H1 (cell line): ENCODE results near the gene GPC6. TPM values are rescaled to one million over a fixed set of nuclear protein-coding genes. Genes with fewer than 3 reads are reported as not detected.

Experiments
- CTCF ChIA-PET: fragments of 300-600 bp; sonication (Branson Sonifier 250); formaldehyde crosslinking; loops from one replicate; lab custom pipeline; 2021; ENCODE audit not compliant: partially characterized antibody; lab: Charles Lee
- POLR2A ChIA-PET: fragments of 300-600 bp; sonication (Branson Sonifier 250); formaldehyde crosslinking; loops from one replicate; lab custom pipeline; 2021; ENCODE audit warnings: inconsistent platforms; ENCODE audit not compliant: partially characterized antibody; lab: Charles Lee
- DNase-seq, 2 experiments: peaks; one replicate each; pipeline versions ENCODE4 v3.0.0 to v3.0.0-alpha.2; 2010 to 2022; ENCODE audit warnings: low spot score in 2 of 2, low read depth in 1 of 2, mixed read lengths in 1 of 2
- FAIRE-seq: peaks from 2 replicates; lab custom pipeline; 2011; peaks lifted over from hg19 to GRCh38; lab: Jason Lieb, UNC
- H2AFZ ChIP-seq: 2 replicates; pipeline ENCODE4 v1.8.1; 2012; ENCODE audit warnings: low read length, inconsistent platforms
- H2AK5ac ChIP-seq: 2 replicates; pipeline ENCODE4 v1.6.1; 2013; ENCODE audit warnings: low read depth, low read length
- H2BK120ac ChIP-seq: replicated peaks from 2 replicates; pipeline ENCODE3; 2013; ENCODE audit warnings: low read depth, low read length, inconsistent platforms
- H2BK12ac ChIP-seq: 2 replicates; pipeline ENCODE4 v1.6.1; 2013; ENCODE audit warnings: low read depth, low read length
- H2BK15ac ChIP-seq: 2 replicates; pipeline ENCODE4 v1.6.1; 2013; ENCODE audit warnings: low read length
- H2BK20ac ChIP-seq: 2 replicates; pipeline ENCODE4 v1.6.1; 2013; ENCODE audit warnings: low read length
- H2BK5ac ChIP-seq: 2 replicates; pipeline ENCODE4 v1.6.1; 2013; ENCODE audit warnings: low read depth, low read length
- H3K14ac ChIP-seq: 2 replicates; pipeline ENCODE4 v1.6.1; 2013; ENCODE audit warnings: inconsistent platforms; ENCODE audit not compliant: insufficient read length
- H3K18ac ChIP-seq: 2 replicates; pipeline ENCODE4 v1.6.1; 2013; ENCODE audit warnings: low read length; ENCODE audit errors: extremely low read depth
- H3K23ac ChIP-seq: 2 replicates; pipeline ENCODE4 v1.6.1; 2013; ENCODE audit warnings: inconsistent platforms; ENCODE audit not compliant: insufficient read length
- H3K23me2 ChIP-seq: 2 replicates; pipeline ENCODE4 v1.6.1; 2013; ENCODE audit warnings: low read depth, low read length
- H3K27ac ChIP-seq: 2 replicates; pipeline ENCODE4 v1.6.1; 2011; ENCODE audit warnings: low read depth, low read length, inconsistent platforms
- H3K27me3 ChIP-seq, 4 experiments: replicated peaks in 1 of 4; 1 replicate in 1 of 4; 2 replicates in 3 of 4; pipeline versions ENCODE4 v1.6.1 to v1.8.1; 2011 to 2013; ENCODE audit warnings: low read length in 3 of 4, mild to moderate bottlenecking in 3 of 4, inconsistent platforms in 2 of 4, mixed read lengths in 2 of 4, moderate library complexity in 1 of 4; ENCODE audit not compliant: control insufficient read depth in 3 of 4, insufficient read depth in 3 of 4; ENCODE audit errors: extremely low read depth in 1 of 4
- H3K36me3 ChIP-seq, 4 experiments: 2 replicates each; pipeline versions ENCODE4 v1.6.1 to v1.8.1; 2011 to 2013; ENCODE audit warnings: mild to moderate bottlenecking in 4 of 4, low read length in 3 of 4, moderate library complexity in 2 of 4, control low read depth in 1 of 4, inconsistent platforms in 1 of 4; ENCODE audit not compliant: insufficient read depth in 4 of 4, control insufficient read depth in 2 of 4
- H3K4ac ChIP-seq: replicated peaks from 2 replicates; pipeline ENCODE3; 2013; ENCODE audit warnings: low read length, low read depth, mixed read lengths, inconsistent platforms; ENCODE audit not compliant: insufficient read length
- H3K4me1 ChIP-seq, 4 experiments: replicated peaks in 1 of 4; 1 replicate in 1 of 4; 2 replicates in 3 of 4; pipeline versions ENCODE4 v1.6.1 to v1.8.1; 2011 to 2013; ENCODE audit warnings: low read length in 3 of 4, inconsistent platforms in 2 of 4, mixed read lengths in 1 of 4; ENCODE audit not compliant: insufficient read depth in 4 of 4, control insufficient read depth in 3 of 4
- H3K4me2 ChIP-seq, 2 experiments: 2 replicates each; pipeline versions ENCODE4 v1.6.1 to v1.8.1; 2011 to 2013; ENCODE audit warnings: low read depth in 2 of 2, low read length in 2 of 2, control low read depth in 1 of 2, inconsistent platforms in 1 of 2, mild to moderate bottlenecking in 1 of 2; ENCODE audit not compliant: insufficient read depth in 1 of 2
- H3K4me3 ChIP-seq, 4 experiments: fragments of 200-600, 300-600 bp in 1 of 4; sonication (generic), shearing (Covaris generic), sonication (Bioruptor Twin) in 1 of 4; 2 replicates each; pipeline versions ENCODE4 v1.5.1 to v1.8.1; 2011 to 2016; ENCODE audit warnings: low read length in 4 of 4, low read depth in 3 of 4, control low read depth in 2 of 4, inconsistent platforms in 2 of 4, mild to moderate bottlenecking in 2 of 4, mixed read lengths in 1 of 4, moderate library complexity in 1 of 4; ENCODE audit not compliant: insufficient read depth in 2 of 4; ENCODE audit errors: extremely low read depth in 1 of 4
- H3K56ac ChIP-seq: replicated peaks from 2 replicates; pipeline ENCODE3; 2013; ENCODE audit warnings: low read depth, mild to moderate bottlenecking, mixed read lengths, low read length, inconsistent platforms; ENCODE audit not compliant: insufficient read length
- H3K79me1 ChIP-seq: 2 replicates; pipeline ENCODE4 v1.6.1; 2013; ENCODE audit warnings: low read depth, low read length, control low read depth
- H3K79me2 ChIP-seq, 2 experiments: 2 replicates each; pipeline versions ENCODE4 v1.6.1 to v1.8.1; 2012 to 2013; ENCODE audit warnings: low read length in 2 of 2, mild to moderate bottlenecking in 2 of 2, inconsistent platforms in 1 of 2; ENCODE audit not compliant: insufficient read depth in 2 of 2, control insufficient read depth in 1 of 2
- H3K9ac ChIP-seq, 4 experiments: replicated peaks in 1 of 4; 1 replicate in 1 of 4; 2 replicates in 3 of 4; pipeline versions ENCODE4 v1.6.1 to v1.8.1; 2011 to 2013; ENCODE audit warnings: low read depth in 3 of 4, low read length in 3 of 4, control low read depth in 2 of 4, mild to moderate bottlenecking in 2 of 4, moderate library complexity in 2 of 4, inconsistent platforms in 1 of 4; ENCODE audit errors: extremely low read depth in 1 of 4
- H3K9me3 ChIP-seq, 2 experiments: 2 replicates each; pipeline versions ENCODE4 v1.6.1 to v1.8.1; 2012 to 2013; ENCODE audit warnings: mild to moderate bottlenecking in 2 of 2, moderate library complexity in 2 of 2, control low read depth in 1 of 2, inconsistent platforms in 1 of 2, low read depth in 1 of 2, low read length in 1 of 2, mixed read lengths in 1 of 2; ENCODE audit not compliant: insufficient read depth in 2 of 2
- H4K20me1 ChIP-seq, 2 experiments: replicated peaks in 1 of 2; 2 replicates each; pipeline versions ENCODE3 to v1.8.1; 2011 to 2013; ENCODE audit warnings: inconsistent platforms in 2 of 2, low read length in 2 of 2, mild to moderate bottlenecking in 1 of 2; ENCODE audit not compliant: insufficient read depth in 2 of 2, control insufficient read depth in 1 of 2
- H4K5ac ChIP-seq: 2 replicates; pipeline ENCODE4 v1.6.1; 2013; ENCODE audit warnings: low read length, low read depth, mixed read lengths, inconsistent platforms; ENCODE audit not compliant: insufficient read length
- H4K8ac ChIP-seq: 2 replicates; pipeline ENCODE4 v1.8.0; 2013; ENCODE audit warnings: mild to moderate bottlenecking, moderate library complexity, low read length, inconsistent platforms; ENCODE audit not compliant: insufficient read depth; ENCODE audit errors: extremely low read depth
- H4K91ac ChIP-seq: replicated peaks from 2 replicates; pipeline ENCODE3; 2013; ENCODE audit warnings: low read length, mixed read lengths, inconsistent platforms; ENCODE audit not compliant: insufficient read length
- CHD1 ChIP-seq: IDR thresholded peaks from 2 replicates; pipeline ENCODE4 v1.6.1; 2012; ENCODE audit warnings: low read depth, low read length, improper control_type of control experiment
- EP300 ChIP-seq, 2 experiments: IDR thresholded peaks; 1 replicate in 1 of 2; 2 replicates in 1 of 2; pipeline ENCODE4 v1.6.1; 2011 to 2012; ENCODE audit warnings: low read depth in 2 of 2, low read length in 2 of 2, mild to moderate bottlenecking in 2 of 2, borderline replicate concordance in 1 of 2, inconsistent platforms in 1 of 2, moderate library complexity in 1 of 2
- FOSL1 ChIP-seq: IDR thresholded peaks from 2 replicates; pipeline ENCODE4 v1.6.1; 2011; ENCODE audit warnings: mild to moderate bottlenecking, low read depth, low read length, moderate library complexity; ENCODE audit not compliant: insufficient read depth
- RAD21 ChIP-seq, 2 experiments: IDR thresholded peaks in 1 of 2; conservative IDR thresholded peaks in 1 of 2; 2 replicates each; pipeline ENCODE4 v1.6.1; 2011; ENCODE audit warnings: low read depth in 2 of 2, low read length in 2 of 2, improper control_type of control experiment in 1 of 2, inconsistent platforms in 1 of 2, mild to moderate bottlenecking in 1 of 2, moderate library complexity in 1 of 2
- SAP30 ChIP-seq: fragments of 300-600 bp; sonication (generic); IDR thresholded peaks from 2 replicates; pipeline ENCODE4 v1.7.1; 2012; ENCODE audit warnings: low read length, moderate library complexity, mild to moderate bottlenecking, inconsistent platforms; ENCODE audit not compliant: insufficient read depth, insufficient replicate concordance
- TEAD4 ChIP-seq: IDR thresholded peaks from 2 replicates; pipeline ENCODE4 v1.6.1; 2012; ENCODE audit warnings: low read depth, low read length, inconsistent platforms, mixed read lengths
- WGBS, 2 experiments: shearing (Covaris generic) in 1 of 2; methylation state at CpG; one replicate each; pipeline versions ENCODE4 v1.1.6 to v1.1.7; 2013 to 2015; ENCODE audit warnings: low lambda C conversion rate in 2 of 2, mixed read lengths in 2 of 2, inconsistent platforms in 1 of 2, low coverage in 1 of 2, missing lambda C conversion rate in 1 of 2; ENCODE audit not compliant: insufficient replicate concordance in 2 of 2, insufficient coverage in 1 of 2, insufficient read length in 1 of 2; ENCODE audit errors: extremely low coverage in 1 of 2, missing lambda C conversion rate in 1 of 2; 5-methylcytosine and 5-hydroxymethylcytosine counted together
- polyA plus RNA-seq, 7 experiments: library from polyadenylated mRNA; depleted of rRNA in 3 of 7; stranded (reverse) in 5 of 7; unstranded in 2 of 7; fragments of >200 nt in 5 of 7; fragments of 200-250 nt in 2 of 7; gene quantifications; 1 replicate in 5 of 7; 2 replicates in 1 of 7; 4 replicates in 1 of 7; pipeline versions ENCODE4 v1.2.1 to v1.2.3, GENCODE V29; 2011 to 2013; ENCODE audit warnings: missing spikeins in 2 of 7, mixed read lengths in 2 of 7
- total RNA-seq: library from RNA; stranded (reverse); fragmentation: NEBNext Ultra II Directional; extraction: Animal tissue kit (Norgen Biotek cat#: 25700); gene quantifications from 2 replicates; pipeline ENCODE4 v1.2.1, GENCODE V29; 2021
- TF ChIP-seq, protein P1 (sequence below): IDR thresholded peaks from 2 replicates; pipeline ENCODE4 v1.6.1; 2011; ENCODE audit warnings: low read length, improper control_type of control experiment

GPC6 gene
- total and polyA plus RNA-seq, 2 of the 8 experiments (the other 6 are each of a cell fraction or from before 2014, with no cell fraction given), result 5.4 to 12.0 TPM

DNA sequence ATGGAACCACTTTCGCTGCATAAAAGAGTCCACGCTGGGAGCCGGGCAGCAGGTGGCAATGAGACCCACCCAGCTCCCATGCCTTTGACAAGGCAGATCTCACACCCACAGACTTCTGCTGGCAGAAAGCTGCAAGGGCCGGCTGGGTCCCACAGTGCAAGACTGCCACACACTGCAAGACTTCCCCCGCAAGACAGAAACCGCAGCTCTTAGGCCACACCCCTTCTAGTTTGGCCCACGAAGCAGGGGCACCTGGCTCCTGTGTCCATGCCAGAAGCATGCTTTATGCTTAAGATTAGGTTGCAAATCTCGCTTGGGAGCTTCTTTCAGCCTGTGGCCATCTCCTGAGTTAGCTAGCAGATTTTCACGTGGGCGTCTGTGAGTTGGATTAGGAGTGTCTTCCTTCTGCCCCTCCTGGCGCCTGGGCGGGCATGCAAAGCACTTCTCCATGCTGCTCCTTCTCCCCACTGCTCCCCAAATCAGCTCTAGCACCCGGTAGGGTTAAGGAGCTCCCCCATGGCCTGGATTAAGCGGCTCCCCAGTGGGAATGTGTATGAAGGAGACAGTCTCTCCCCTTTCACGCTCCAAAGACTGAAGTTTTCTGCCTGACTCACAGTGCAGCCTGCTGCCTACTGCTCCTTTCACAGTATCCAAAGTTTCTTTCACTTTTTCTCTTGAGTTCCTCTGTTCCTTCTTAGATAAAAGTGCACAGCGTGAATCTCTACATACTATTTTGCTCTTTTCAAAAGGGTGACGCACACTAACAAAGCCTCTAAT lies 17.7 kb downstream of the GPC6 start:
- Histone ChIP-seq H2BK5ac (no peak overlapping the region), H3K27me3 (no peaks in the 10 kb centered on the region), H3K18ac (no peak overlapping the region), H2BK15ac (no peak overlapping the region), H2BK20ac (no peak overlapping the region), H3K56ac (no peak overlapping the region), H3K79me2 (peaks cover 0 to 37% of the 10 kb centered on the region in 2 experiments; a peak in 2 of 4 replicates), H2BK120ac (no peak overlapping the region), H3K9ac (no peak overlapping the region; a peak in 1 of 7 replicates), H3K4me3 (no peak overlapping the region), H4K91ac (no peak overlapping the region), H3K4me1 (peaks cover 8 to 23% (median 14%) of the 10 kb centered on the region in 4 experiments), H2AFZ (no peak overlapping the region), H3K27ac (no peak overlapping the region), H4K20me1 (no peaks in the 10 kb centered on the region), H3K36me3 (no peaks in the 10 kb centered on the region), H3K4me2 (peak overlapping the region; percentile 14 to 28; a peak in 1 of 4 replicates), H2AK5ac (no peak overlapping the region), H3K4ac (no peak overlapping the region), H4K8ac (no peak overlapping the region), H3K23ac (no peak overlapping the region), H3K23me2 (no peaks in the 10 kb centered on the region), H2BK12ac (no peak overlapping the region), H3K79me1 (no peaks in the 10 kb centered on the region; the same call in 1 of the 2 replicates), H3K14ac (no peak overlapping the region), H4K5ac (no peak overlapping the region), H3K9me3 (no peaks in the 10 kb centered on the region)
- no peak for FAIRE-seq
- POLR2A ChIA-PET, result interaction anchor here (0.8 to 1.1 kb wide), 3 partner anchors 12 to 17 kb away, joined by 3 read pairs; no protein-coding TSS in a partner anchor
- CTCF ChIA-PET, result interaction anchor here (0.6 to 1.3 kb wide), 7 partner anchors 10 to 949 kb away, joined by 3 to 5 read pairs (median 3); no protein-coding TSS in a partner anchor
- 63% methylated on average over 17 of the region's 17 CpGs; no CpG with 5 or more reads in 1 of the 2 experiments for WGBS, 2 experiments
- DNase-seq, result no peak
- TF ChIP-seq, protein P1, sequence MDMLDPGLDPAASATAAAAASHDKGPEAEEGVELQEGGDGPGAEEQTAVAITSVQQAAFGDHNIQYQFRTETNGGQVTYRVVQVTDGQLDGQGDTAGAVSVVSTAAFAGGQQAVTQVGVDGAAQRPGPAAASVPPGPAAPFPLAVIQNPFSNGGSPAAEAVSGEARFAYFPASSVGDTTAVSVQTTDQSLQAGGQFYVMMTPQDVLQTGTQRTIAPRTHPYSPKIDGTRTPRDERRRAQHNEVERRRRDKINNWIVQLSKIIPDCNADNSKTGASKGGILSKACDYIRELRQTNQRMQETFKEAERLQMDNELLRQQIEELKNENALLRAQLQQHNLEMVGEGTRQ, result no peak
- no peak for TF ChIP-seq TEAD4
- no peak for TF ChIP-seq SAP30
- 0 out of 4 replicates have a peak, but pooled peaks of 1 of the 2 experiments have one; percentile 6 for TF ChIP-seq RAD21 (IDR thresholded peaks at IDR 0.05 in 1 of 2, conservative IDR thresholded peaks at IDR 0.05 in 1 of 2; ENCODE audit: low read depth in 2 of 2, low read length in 2 of 2)
- no peak for TF ChIP-seq CHD1
- TF ChIP-seq FOSL1, result no peak
- no peak for TF ChIP-seq EP300 (IDR thresholded peaks at IDR 0.05; ENCODE audit: borderline replicate concordance in 1 of 2, low read depth in 2 of 2, low read length in 2 of 2)
